ENCODE data around the gene IER5.

DNA sequence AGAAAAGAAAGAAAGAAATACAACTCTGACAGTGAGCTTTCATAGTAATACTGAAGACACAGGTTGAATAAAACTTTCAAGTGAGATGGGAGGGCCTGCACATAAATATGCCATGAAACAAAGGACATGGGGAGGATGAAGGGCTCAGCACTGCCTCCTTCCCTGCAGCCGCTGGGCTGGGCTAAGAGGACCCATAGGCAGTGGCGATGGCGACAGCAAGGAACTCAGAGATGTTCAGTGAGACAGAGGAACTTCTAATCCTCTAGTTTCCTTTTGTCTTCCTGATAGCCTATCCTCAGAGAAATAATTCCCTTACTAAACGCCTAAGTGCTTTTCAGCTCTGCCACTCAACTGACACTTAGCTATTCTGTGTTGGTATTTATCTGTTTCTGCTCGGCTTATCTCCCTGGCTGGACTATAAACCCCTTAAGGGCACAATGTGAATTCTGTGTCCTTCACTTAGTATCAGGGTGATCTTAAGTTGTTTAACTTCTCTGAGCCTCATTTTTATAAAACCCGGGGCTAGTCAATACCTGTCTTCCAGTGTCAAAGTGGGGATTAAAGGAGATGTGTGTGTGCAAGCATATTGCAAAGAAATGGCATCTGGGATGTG is 24.4 kb upstream of the IER5 start:
- TF ChIP-seq, protein P1, sequence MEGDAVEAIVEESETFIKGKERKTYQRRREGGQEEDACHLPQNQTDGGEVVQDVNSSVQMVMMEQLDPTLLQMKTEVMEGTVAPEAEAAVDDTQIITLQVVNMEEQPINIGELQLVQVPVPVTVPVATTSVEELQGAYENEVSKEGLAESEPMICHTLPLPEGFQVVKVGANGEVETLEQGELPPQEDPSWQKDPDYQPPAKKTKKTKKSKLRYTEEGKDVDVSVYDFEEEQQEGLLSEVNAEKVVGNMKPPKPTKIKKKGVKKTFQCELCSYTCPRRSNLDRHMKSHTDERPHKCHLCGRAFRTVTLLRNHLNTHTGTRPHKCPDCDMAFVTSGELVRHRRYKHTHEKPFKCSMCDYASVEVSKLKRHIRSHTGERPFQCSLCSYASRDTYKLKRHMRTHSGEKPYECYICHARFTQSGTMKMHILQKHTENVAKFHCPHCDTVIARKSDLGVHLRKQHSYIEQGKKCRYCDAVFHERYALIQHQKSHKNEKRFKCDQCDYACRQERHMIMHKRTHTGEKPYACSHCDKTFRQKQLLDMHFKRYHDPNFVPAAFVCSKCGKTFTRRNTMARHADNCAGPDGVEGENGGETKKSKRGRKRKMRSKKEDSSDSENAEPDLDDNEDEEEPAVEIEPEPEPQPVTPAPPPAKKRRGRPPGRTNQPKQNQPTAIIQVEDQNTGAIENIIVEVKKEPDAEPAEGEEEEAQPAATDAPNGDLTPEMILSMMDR (conservative IDR thresholded peaks at IDR 0.05), result no peak
- no peak for TF ChIP-seq EZH2 (IDR thresholded peaks at IDR 0.05; ENCODE audit: low read depth)

Measured in PC-9 (cell line).